Kidney capillary endothelial cell (primary cell): ENCODE data around the gene ATF2.
"Not testable (repeated sequence)": the region's sequence is repeated elsewhere in the genome, so short reads cannot be mapped to it uniquely, and the experiment has no call there.

ENCODE experiments used
- DNase-seq: peaks from one replicate; pipeline ENCODE4 v3.0.0-alpha.2; 2018; ENCODE audit warnings: low spot score

Gene ATF2

DNA sequence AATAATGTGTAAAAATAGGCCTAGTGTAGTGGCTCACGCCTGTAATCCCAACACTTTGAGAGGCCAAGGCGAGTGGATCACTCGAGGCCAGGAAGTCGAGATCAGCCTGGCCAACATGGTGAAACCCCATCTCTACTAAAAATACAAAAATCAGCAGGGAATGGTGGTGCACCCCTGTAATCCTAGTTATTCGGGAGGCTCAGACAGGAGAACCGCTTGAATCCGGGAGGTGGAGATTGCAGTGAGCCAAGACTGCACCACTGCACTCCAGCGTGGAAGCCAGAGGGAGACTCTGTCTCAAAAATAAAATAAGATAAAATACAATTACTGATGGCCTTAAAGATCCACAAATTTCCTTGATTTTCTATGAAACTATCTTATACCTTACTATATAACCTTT, 3.8 kb downstream of the ATF2 start:
- DNase-seq = no peak

GRCh38 chr2:175158894-175159293, 9.1 kb downstream of the ATF2 start:
- no peak for DNase-seq

DNA sequence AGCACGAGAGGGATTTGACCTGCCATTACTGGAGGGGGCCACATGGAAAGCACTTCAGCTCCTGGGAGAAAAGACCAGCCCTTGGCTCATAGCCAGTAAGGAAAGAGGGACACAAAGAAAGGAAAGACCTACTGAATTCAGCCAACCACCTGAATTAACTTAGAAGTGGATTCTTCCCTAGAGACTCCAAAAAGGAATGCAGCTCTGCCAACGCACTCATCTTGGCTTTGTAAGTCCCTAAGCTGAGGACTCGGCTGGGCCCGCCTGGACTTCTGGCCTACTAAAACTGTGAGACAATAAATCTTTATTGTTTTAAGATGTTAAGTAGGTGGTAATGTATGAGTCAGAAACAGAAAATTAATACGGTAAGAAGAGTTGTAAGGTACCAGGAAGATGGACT, 11.5 kb downstream of the ATF2 start:
- DNase-seq = no peak

GRCh38 chr2:175154661-175155082, 13.3 kb downstream of the ATF2 start:
- DNase-seq = peak; percentile 10

DNA sequence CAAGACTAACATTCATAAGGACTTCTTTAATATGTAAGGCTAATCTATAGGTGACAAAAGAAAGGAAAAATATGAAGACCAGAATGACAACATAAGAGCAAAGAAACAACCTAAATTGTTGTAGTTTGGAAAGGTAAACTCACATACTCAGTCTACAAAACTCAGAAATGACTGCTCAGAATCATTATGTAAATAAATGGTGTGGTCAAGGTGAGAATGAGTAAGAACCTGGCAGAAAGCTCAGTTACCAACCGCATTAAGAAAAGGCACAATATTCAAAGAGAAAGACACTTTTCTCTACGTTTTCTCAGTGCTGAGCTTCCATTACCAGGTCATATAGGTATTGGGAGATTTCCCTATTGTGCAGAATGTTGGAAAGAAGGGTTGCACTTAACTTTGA, 15.8 kb downstream of the ATF2 start:
- no peak for DNase-seq

DNA sequence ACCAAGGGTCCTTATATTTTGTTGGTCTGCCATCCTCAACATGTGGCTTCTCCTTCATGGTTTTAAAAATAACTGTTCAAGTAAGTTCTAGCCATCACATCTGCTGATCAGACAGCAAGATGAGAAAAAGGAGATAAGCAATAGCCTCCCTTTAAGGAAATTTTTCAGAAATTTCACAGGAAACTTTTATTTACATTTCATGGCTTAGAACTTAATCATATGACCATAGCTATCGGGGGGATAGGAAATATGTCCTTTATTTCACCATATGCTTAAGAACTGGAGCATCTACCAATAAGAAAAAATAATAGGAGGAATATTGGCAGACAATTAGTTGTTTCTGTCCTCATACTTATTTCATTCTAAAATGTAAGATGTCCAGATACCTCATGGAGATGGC, 16.2 kb downstream of the ATF2 start:
- DNase-seq = no peak

DNA sequence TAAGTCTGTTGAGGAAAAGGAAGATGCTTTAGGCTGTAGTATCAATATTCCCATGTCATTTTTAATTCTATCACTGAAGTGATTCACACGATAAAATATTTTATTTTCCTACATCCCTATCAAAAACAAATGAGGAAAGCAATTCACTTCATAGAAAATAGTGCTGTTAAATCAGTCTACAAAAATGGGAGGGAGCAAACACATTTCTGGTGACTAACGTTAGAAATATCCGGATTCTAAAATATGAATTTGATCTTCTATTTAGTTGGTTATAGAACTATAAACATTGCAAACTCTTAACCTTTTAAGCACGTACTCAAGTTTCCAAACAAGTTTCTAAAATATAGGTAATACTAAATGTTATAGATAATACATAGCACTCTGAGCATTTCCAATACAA, 20.8 kb downstream of the ATF2 start:
- DNase-seq = no peak

DNA sequence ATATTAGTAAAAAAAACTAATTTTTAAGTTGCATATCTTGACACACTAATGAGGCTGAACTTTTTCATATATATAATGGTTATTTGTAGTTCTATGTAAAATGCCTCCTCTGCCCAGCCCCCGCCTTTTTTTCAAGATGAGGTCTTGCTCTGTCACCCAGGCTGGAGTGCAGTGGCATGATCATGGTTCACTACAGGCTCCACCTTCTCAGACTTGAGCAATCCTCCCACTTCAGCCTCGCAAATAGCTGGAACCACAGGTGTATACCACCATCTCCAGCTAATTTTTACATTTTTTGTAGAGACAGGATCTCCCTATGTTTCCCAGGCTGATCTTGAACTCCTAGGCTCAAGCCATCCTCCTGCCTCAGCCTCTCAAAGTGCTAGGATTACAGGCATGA, 24.3 kb downstream of the ATF2 start:
- no peak for DNase-seq

DNA sequence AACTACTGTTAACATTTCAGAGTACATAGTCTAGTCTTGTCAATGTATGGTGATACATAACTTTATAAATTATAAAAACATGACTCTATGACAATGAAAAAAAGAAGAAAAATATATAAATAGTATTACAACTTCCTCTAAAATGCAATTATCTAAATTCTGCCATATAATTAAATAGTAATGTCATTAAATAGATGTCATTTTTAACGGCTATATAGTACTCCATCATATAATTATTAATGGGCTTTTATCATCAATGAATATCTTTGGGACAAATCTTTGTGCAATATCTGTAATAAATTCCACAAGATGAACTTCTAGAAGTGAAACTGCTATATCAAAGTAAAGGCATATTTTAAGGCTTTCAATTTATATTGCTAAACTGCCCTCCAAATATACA, 24.8 kb downstream of the ATF2 start:
- no peak for DNase-seq

DNA sequence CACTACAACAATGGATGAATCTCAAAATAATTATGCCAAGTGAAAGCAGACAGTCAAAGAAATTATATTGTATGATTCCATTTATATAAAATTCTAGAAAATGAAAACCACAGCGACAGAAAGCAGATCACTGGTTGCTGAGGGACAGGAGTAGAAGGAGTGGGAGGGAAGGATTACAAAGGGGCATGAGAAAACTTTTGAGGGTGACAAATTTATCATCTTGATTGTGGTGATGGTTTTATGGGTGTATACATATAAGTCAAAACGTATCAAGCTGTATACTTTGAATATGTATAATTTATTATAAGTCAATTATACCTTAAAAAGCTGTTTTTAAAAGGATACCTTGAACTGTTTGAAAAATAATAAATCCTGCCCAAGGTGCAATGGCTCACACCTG, 27.7 kb downstream of the ATF2 start:
- no peak for DNase-seq

DNA sequence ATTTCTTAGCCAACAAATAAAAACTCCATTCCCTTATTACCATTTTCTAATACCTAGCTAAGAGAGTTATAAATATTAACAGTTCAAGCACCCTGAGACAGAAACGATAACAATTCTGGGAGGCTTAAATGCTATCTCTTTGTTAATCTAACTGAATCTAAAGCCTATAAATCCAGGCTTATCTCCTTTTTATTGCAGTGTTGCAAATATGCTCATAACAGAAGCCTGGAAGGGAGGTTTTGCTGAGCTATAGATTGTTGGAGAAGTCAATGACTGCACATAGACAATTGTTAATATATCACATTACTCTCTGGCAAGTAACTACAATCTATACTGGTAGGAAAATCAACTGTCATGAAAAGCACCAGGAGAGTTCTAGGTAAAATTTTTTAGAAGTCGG, 30.2 kb downstream of the ATF2 start:
- no peak for DNase-seq

DNA sequence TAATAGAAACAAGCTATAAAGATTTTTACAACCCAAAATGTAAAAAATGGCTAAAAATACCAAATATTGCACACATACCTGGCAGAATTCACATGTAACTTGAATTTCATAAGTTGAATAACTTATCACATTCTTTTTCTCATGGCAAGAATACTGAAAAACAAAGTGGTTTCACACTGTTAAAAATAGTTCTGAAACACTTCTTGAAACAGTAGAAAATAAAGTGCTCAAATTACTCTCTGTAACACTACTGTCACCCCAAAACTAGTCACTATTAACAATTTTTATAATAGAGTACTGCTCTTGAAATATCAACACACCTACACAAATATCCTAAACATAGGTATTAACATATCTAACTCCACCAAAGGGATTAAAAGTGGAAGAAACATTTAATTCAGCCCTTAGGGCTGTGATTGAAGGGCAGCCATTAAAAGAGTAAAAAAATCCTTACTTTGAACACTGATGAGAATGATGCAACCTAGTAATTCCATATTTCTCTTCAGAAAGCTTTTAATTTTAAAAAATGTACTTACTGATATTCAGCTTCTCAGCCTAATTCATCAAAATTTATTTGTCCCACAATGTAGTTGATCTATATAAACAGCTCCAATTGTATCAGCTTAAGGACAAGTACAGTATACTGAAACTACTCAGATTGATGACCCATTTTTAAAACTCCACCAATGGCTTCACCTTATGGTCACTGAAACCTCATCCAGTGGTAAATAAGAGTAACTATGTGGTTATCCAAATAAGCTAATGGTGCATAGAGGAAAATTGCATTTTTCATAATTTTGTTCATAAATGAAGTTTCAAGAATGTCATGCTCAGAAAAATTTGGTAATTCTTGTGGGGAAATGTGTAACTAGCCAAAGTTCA, 31.4 kb downstream of the ATF2 start:
- no peak for DNase-seq

GRCh38 chr2:175135862-175136261, 32.1 kb downstream of the ATF2 start:
- no peak for DNase-seq

- DNase-seq = no peak
These were observed 32.8 kb downstream of the ATF2 start for GRCh38 chr2:175135177-175135576.

- no peak for DNase-seq
These were observed 36.8 kb downstream of the ATF2 start for GRCh38 chr2:175131252-175131651.

DNA sequence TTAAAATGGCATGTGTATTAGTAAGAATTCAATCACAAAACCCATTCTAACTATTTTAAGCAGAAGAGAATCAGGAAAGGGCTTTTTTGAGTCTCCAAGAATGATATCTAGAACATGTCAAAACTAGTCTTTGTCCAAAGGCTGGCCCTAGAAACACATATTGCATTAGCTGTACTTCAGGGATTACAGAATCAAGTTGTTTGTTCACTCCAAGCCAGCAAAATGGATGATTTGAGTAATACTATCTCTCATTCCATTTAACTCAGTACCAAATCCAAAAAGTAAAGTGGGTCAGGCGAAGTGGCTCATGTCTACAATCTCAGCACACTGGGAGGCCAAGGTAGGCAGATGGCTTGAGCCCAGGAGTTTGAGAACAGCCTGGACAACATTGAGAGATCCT, 41.3 kb downstream of the ATF2 start:
- no peak for DNase-seq

GRCh38 chr2:175123254-175123653, 44.7 kb downstream of the ATF2 start:
- no peak for DNase-seq

DNA sequence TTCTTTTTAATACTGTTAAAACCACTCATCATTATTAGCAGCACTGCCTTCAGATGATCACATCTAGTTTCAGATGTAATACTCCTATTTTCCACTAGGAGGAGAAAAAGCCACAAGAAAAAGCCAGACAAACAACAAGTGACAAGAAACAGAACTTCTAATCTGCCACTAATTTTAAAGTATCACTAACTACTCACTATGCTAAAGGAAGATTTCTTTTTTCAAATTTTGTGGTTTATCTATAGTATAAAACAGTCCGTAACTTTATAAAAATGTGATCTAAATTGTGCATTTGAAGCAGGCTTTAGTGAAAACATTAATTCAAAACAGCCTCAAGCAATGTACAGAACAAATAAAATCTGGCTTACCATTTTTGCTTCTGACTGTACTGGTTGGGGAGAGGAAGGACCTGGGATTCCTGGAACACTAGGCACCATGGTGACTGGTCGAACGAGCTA, 56.8 kb downstream of the ATF2 start:
- DNase-seq = peak; percentile 39

- DNase-seq = not testable (repeated sequence)
These were observed 59.9 kb downstream of the ATF2 start for GRCh38 chr2:175108091-175108490.

DNA sequence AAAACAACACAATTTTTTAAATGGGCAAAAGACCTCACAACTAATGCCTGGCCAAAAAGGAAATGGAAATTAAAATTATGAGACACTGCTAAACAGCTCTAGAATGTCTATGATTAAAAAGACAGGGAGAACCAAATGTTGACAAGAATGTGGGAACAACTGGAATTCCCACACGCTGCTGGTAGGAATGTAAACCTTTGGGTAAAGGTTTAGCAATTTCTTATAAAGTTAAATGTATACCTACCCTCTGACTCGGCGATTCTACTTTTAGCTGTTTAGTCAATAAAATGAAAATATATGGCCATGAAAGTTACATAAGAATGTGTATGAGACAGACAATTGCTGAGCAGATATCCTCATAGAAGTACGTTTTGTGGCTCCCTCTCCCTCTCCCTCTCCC, 60.9 kb downstream of the ATF2 start:
- no peak for DNase-seq

- no peak for DNase-seq
These were observed 64.8 kb downstream of the ATF2 start for GRCh38 chr2:175103191-175103590.

- no peak for DNase-seq
These were observed 66.5 kb downstream of the ATF2 start for GRCh38 chr2:175101514-175101913.

DNA sequence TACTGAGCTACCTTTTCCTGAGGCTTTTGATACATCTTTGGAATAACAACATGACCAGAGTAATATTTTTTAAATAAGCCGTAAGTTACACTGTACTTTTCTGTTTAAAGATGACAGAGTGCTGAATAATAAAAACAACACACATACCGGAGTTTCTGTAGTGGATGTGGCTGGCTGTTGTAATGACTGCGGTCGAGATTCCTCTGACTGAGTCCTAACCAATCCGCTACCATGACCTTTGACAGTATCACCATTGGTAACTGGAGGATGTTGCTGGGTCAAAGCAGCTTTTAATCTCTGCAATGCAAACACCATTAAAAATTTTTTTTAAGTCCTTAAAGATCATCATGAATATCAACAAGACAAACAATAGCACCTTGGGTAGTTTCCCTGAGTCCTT, 70.7 kb downstream of the ATF2 start:
- no peak for DNase-seq

- not testable (repeated sequence) for DNase-seq
These were observed 83.9 kb downstream of the ATF2 start for GRCh38 chr2:175084117-175084516.
